H1 (cell line): ENCODE data around the gene PGRMC1. TPM values are rescaled to one million over a fixed set of nuclear protein-coding genes. Genes with fewer than 3 reads are reported as not detected.

Source experiments
- CTCF ChIA-PET: fragments of 300-600 bp; sonication (Branson Sonifier 250); formaldehyde crosslinking; loops from one replicate; lab custom pipeline; 2021; ENCODE audit not compliant: partially characterized antibody; lab: Charles Lee
- POLR2A ChIA-PET: fragments of 300-600 bp; sonication (Branson Sonifier 250); formaldehyde crosslinking; loops from one replicate; lab custom pipeline; 2021; ENCODE audit warnings: inconsistent platforms; ENCODE audit not compliant: partially characterized antibody; lab: Charles Lee
- DNase-seq, 2 experiments: peaks; one replicate each; pipeline versions ENCODE4 v3.0.0 to v3.0.0-alpha.2; 2010 to 2022; ENCODE audit warnings: low spot score in 2 of 2, low read depth in 1 of 2, mixed read lengths in 1 of 2
- FAIRE-seq: peaks from 2 replicates; lab custom pipeline; 2011; peaks lifted over from hg19 to GRCh38; lab: Jason Lieb, UNC
- H2AFZ ChIP-seq: 2 replicates; pipeline ENCODE4 v1.8.1; 2012; ENCODE audit warnings: low read length, inconsistent platforms
- H2AK5ac ChIP-seq: 2 replicates; pipeline ENCODE4 v1.6.1; 2013; ENCODE audit warnings: low read depth, low read length
- H2BK120ac ChIP-seq: replicated peaks from 2 replicates; pipeline ENCODE3; 2013; ENCODE audit warnings: low read depth, low read length, inconsistent platforms
- H2BK12ac ChIP-seq: 2 replicates; pipeline ENCODE4 v1.6.1; 2013; ENCODE audit warnings: low read depth, low read length
- H2BK15ac ChIP-seq: 2 replicates; pipeline ENCODE4 v1.6.1; 2013; ENCODE audit warnings: low read length
- H2BK20ac ChIP-seq: 2 replicates; pipeline ENCODE4 v1.6.1; 2013; ENCODE audit warnings: low read length
- H2BK5ac ChIP-seq: 2 replicates; pipeline ENCODE4 v1.6.1; 2013; ENCODE audit warnings: low read depth, low read length
- H3K14ac ChIP-seq: 2 replicates; pipeline ENCODE4 v1.6.1; 2013; ENCODE audit warnings: inconsistent platforms; ENCODE audit not compliant: insufficient read length
- H3K18ac ChIP-seq: 2 replicates; pipeline ENCODE4 v1.6.1; 2013; ENCODE audit warnings: low read length; ENCODE audit errors: extremely low read depth
- H3K23ac ChIP-seq: 2 replicates; pipeline ENCODE4 v1.6.1; 2013; ENCODE audit warnings: inconsistent platforms; ENCODE audit not compliant: insufficient read length
- H3K23me2 ChIP-seq: 2 replicates; pipeline ENCODE4 v1.6.1; 2013; ENCODE audit warnings: low read depth, low read length
- H3K27ac ChIP-seq: 2 replicates; pipeline ENCODE4 v1.6.1; 2011; ENCODE audit warnings: low read depth, low read length, inconsistent platforms
- H3K27me3 ChIP-seq, 4 experiments: replicated peaks in 1 of 4; 1 replicate in 1 of 4; 2 replicates in 3 of 4; pipeline versions ENCODE4 v1.6.1 to v1.8.1; 2011 to 2013; ENCODE audit warnings: low read length in 3 of 4, mild to moderate bottlenecking in 3 of 4, inconsistent platforms in 2 of 4, mixed read lengths in 2 of 4, moderate library complexity in 1 of 4; ENCODE audit not compliant: control insufficient read depth in 3 of 4, insufficient read depth in 3 of 4; ENCODE audit errors: extremely low read depth in 1 of 4
- H3K36me3 ChIP-seq, 4 experiments: 2 replicates each; pipeline versions ENCODE4 v1.6.1 to v1.8.1; 2011 to 2013; ENCODE audit warnings: mild to moderate bottlenecking in 4 of 4, low read length in 3 of 4, moderate library complexity in 2 of 4, control low read depth in 1 of 4, inconsistent platforms in 1 of 4; ENCODE audit not compliant: insufficient read depth in 4 of 4, control insufficient read depth in 2 of 4
- H3K4ac ChIP-seq: replicated peaks from 2 replicates; pipeline ENCODE3; 2013; ENCODE audit warnings: low read length, low read depth, mixed read lengths, inconsistent platforms; ENCODE audit not compliant: insufficient read length
- H3K4me1 ChIP-seq, 4 experiments: replicated peaks in 1 of 4; 1 replicate in 1 of 4; 2 replicates in 3 of 4; pipeline versions ENCODE4 v1.6.1 to v1.8.1; 2011 to 2013; ENCODE audit warnings: low read length in 3 of 4, inconsistent platforms in 2 of 4, mixed read lengths in 1 of 4; ENCODE audit not compliant: insufficient read depth in 4 of 4, control insufficient read depth in 3 of 4
- H3K4me2 ChIP-seq, 2 experiments: 2 replicates each; pipeline versions ENCODE4 v1.6.1 to v1.8.1; 2011 to 2013; ENCODE audit warnings: low read depth in 2 of 2, low read length in 2 of 2, control low read depth in 1 of 2, inconsistent platforms in 1 of 2, mild to moderate bottlenecking in 1 of 2; ENCODE audit not compliant: insufficient read depth in 1 of 2
- H3K4me3 ChIP-seq, 4 experiments: fragments of 200-600, 300-600 bp in 1 of 4; sonication (generic), shearing (Covaris generic), sonication (Bioruptor Twin) in 1 of 4; 2 replicates each; pipeline versions ENCODE4 v1.5.1 to v1.8.1; 2011 to 2016; ENCODE audit warnings: low read length in 4 of 4, low read depth in 3 of 4, control low read depth in 2 of 4, inconsistent platforms in 2 of 4, mild to moderate bottlenecking in 2 of 4, mixed read lengths in 1 of 4, moderate library complexity in 1 of 4; ENCODE audit not compliant: insufficient read depth in 2 of 4; ENCODE audit errors: extremely low read depth in 1 of 4
- H3K56ac ChIP-seq: replicated peaks from 2 replicates; pipeline ENCODE3; 2013; ENCODE audit warnings: low read depth, mild to moderate bottlenecking, mixed read lengths, low read length, inconsistent platforms; ENCODE audit not compliant: insufficient read length
- H3K79me1 ChIP-seq: 2 replicates; pipeline ENCODE4 v1.6.1; 2013; ENCODE audit warnings: low read depth, low read length, control low read depth
- H3K79me2 ChIP-seq, 2 experiments: 2 replicates each; pipeline versions ENCODE4 v1.6.1 to v1.8.1; 2012 to 2013; ENCODE audit warnings: low read length in 2 of 2, mild to moderate bottlenecking in 2 of 2, inconsistent platforms in 1 of 2; ENCODE audit not compliant: insufficient read depth in 2 of 2, control insufficient read depth in 1 of 2
- H3K9ac ChIP-seq, 4 experiments: replicated peaks in 1 of 4; 1 replicate in 1 of 4; 2 replicates in 3 of 4; pipeline versions ENCODE4 v1.6.1 to v1.8.1; 2011 to 2013; ENCODE audit warnings: low read depth in 3 of 4, low read length in 3 of 4, control low read depth in 2 of 4, mild to moderate bottlenecking in 2 of 4, moderate library complexity in 2 of 4, inconsistent platforms in 1 of 4; ENCODE audit errors: extremely low read depth in 1 of 4
- H3K9me3 ChIP-seq, 2 experiments: 2 replicates each; pipeline versions ENCODE4 v1.6.1 to v1.8.1; 2012 to 2013; ENCODE audit warnings: mild to moderate bottlenecking in 2 of 2, moderate library complexity in 2 of 2, control low read depth in 1 of 2, inconsistent platforms in 1 of 2, low read depth in 1 of 2, low read length in 1 of 2, mixed read lengths in 1 of 2; ENCODE audit not compliant: insufficient read depth in 2 of 2
- H4K20me1 ChIP-seq, 2 experiments: replicated peaks in 1 of 2; 2 replicates each; pipeline versions ENCODE3 to v1.8.1; 2011 to 2013; ENCODE audit warnings: inconsistent platforms in 2 of 2, low read length in 2 of 2, mild to moderate bottlenecking in 1 of 2; ENCODE audit not compliant: insufficient read depth in 2 of 2, control insufficient read depth in 1 of 2
- H4K5ac ChIP-seq: 2 replicates; pipeline ENCODE4 v1.6.1; 2013; ENCODE audit warnings: low read length, low read depth, mixed read lengths, inconsistent platforms; ENCODE audit not compliant: insufficient read length
- H4K8ac ChIP-seq: 2 replicates; pipeline ENCODE4 v1.8.0; 2013; ENCODE audit warnings: mild to moderate bottlenecking, moderate library complexity, low read length, inconsistent platforms; ENCODE audit not compliant: insufficient read depth; ENCODE audit errors: extremely low read depth
- H4K91ac ChIP-seq: replicated peaks from 2 replicates; pipeline ENCODE3; 2013; ENCODE audit warnings: low read length, mixed read lengths, inconsistent platforms; ENCODE audit not compliant: insufficient read length
- CHD2 ChIP-seq: IDR thresholded peaks from 2 replicates; pipeline ENCODE4 v1.6.1; 2012; ENCODE audit warnings: low read length, improper control_type of control experiment
- FOSL1 ChIP-seq: IDR thresholded peaks from 2 replicates; pipeline ENCODE4 v1.6.1; 2011; ENCODE audit warnings: mild to moderate bottlenecking, low read depth, low read length, moderate library complexity; ENCODE audit not compliant: insufficient read depth
- GABPA ChIP-seq: IDR thresholded peaks from 2 replicates; pipeline ENCODE4 v1.6.1; 2011; ENCODE audit warnings: mild to moderate bottlenecking, low read length, moderate library complexity, borderline replicate concordance; ENCODE audit not compliant: insufficient read depth
- HDAC2 ChIP-seq, 2 experiments: fragments of 300-600 bp in 1 of 2; sonication (generic) in 1 of 2; IDR thresholded peaks; 2 replicates each; pipeline ENCODE4 v1.6.1; 2011 to 2012; ENCODE audit warnings: low read depth in 2 of 2, low read length in 2 of 2, mild to moderate bottlenecking in 2 of 2, moderate library complexity in 2 of 2, borderline replicate concordance in 1 of 2, inconsistent platforms in 1 of 2
- JUND ChIP-seq: IDR thresholded peaks from 2 replicates; pipeline ENCODE4 v1.6.1; 2011; ENCODE audit warnings: mild to moderate bottlenecking, improper control_type of control experiment, low read length
- NANOG ChIP-seq: IDR thresholded peaks from 2 replicates; pipeline ENCODE4 v1.6.1; 2011; ENCODE audit warnings: low read length, low read depth, mild to moderate bottlenecking, inconsistent platforms; ENCODE audit not compliant: insufficient read depth, poor library complexity, severe bottlenecking
- RAD21 ChIP-seq, 2 experiments: IDR thresholded peaks in 1 of 2; conservative IDR thresholded peaks in 1 of 2; 2 replicates each; pipeline ENCODE4 v1.6.1; 2011; ENCODE audit warnings: low read depth in 2 of 2, low read length in 2 of 2, improper control_type of control experiment in 1 of 2, inconsistent platforms in 1 of 2, mild to moderate bottlenecking in 1 of 2, moderate library complexity in 1 of 2
- SP1 ChIP-seq: IDR thresholded peaks from 2 replicates; pipeline ENCODE4 v1.6.1; 2011; ENCODE audit warnings: low read depth, low read length
- TEAD4 ChIP-seq: IDR thresholded peaks from 2 replicates; pipeline ENCODE4 v1.6.1; 2012; ENCODE audit warnings: low read depth, low read length, inconsistent platforms, mixed read lengths
- YY1 ChIP-seq: IDR thresholded peaks from 2 replicates; pipeline ENCODE4 v1.6.1; 2011; ENCODE audit warnings: low read depth, mild to moderate bottlenecking, low read length
- WGBS, 2 experiments: shearing (Covaris generic) in 1 of 2; methylation state at CpG; one replicate each; pipeline versions ENCODE4 v1.1.6 to v1.1.7; 2013 to 2015; ENCODE audit warnings: low lambda C conversion rate in 2 of 2, mixed read lengths in 2 of 2, inconsistent platforms in 1 of 2, low coverage in 1 of 2, missing lambda C conversion rate in 1 of 2; ENCODE audit not compliant: insufficient replicate concordance in 2 of 2, insufficient coverage in 1 of 2, insufficient read length in 1 of 2; ENCODE audit errors: extremely low coverage in 1 of 2, missing lambda C conversion rate in 1 of 2; 5-methylcytosine and 5-hydroxymethylcytosine counted together
- polyA plus RNA-seq, 7 experiments: library from polyadenylated mRNA; depleted of rRNA in 3 of 7; stranded (reverse) in 5 of 7; unstranded in 2 of 7; fragments of >200 nt in 5 of 7; fragments of 200-250 nt in 2 of 7; gene quantifications; 1 replicate in 5 of 7; 2 replicates in 1 of 7; 4 replicates in 1 of 7; pipeline versions ENCODE4 v1.2.1 to v1.2.3, GENCODE V29; 2011 to 2013; ENCODE audit warnings: missing spikeins in 2 of 7, mixed read lengths in 2 of 7
- total RNA-seq: library from RNA; stranded (reverse); fragmentation: NEBNext Ultra II Directional; extraction: Animal tissue kit (Norgen Biotek cat#: 25700); gene quantifications from 2 replicates; pipeline ENCODE4 v1.2.1, GENCODE V29; 2021
- TF ChIP-seq, protein P1 (sequence below), 3 experiments: IDR thresholded peaks; 1 replicate in 2 of 3; 2 replicates in 1 of 3; pipeline versions ENCODE4 v1.5.1 to v1.6.1; 2011; ENCODE audit warnings: low read length in 3 of 3, mild to moderate bottlenecking in 3 of 3, inconsistent platforms in 2 of 3, low read depth in 1 of 3, moderate library complexity in 1 of 3; ENCODE audit not compliant: insufficient read depth in 1 of 3; ENCODE audit errors: control extremely low read depth in 1 of 3

PGRMC1 gene
- total and polyA plus RNA-seq, 2 of the 8 experiments (the other 6 are each of a cell fraction or from before 2014, with no cell fraction given): 127 to 248 TPM

DNA sequence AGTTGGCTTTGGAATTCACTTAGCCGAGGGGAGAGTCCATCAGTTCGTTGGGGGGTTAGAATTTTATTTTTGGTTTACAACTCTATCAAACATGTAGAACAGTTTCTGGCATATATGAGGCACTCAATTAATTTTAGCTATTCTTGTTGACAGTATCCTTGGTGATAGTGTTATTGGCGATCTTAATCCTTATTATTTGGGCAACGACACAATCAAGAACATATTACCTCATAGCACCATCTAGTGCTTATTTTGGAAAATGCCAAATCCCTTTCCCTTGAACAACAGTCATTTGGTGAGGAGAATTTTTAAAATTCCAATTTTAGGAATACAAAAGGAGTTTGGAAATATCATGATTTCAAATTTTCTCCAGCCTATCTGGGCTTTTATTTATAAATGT lies 17.9 kb upstream of the PGRMC1 start:
- Histone ChIP-seq H4K5ac (no peak overlapping the region), H3K79me1 (no peaks in the 10 kb centered on the region), H3K14ac (no peak overlapping the region), H3K4ac (no peak overlapping the region), H3K23me2 (no peaks in the 10 kb centered on the region), H3K9me3 (no peaks in the 10 kb centered on the region), H2BK5ac (no peak overlapping the region), H3K56ac (no peak overlapping the region), H4K8ac (no peak overlapping the region), H3K27ac (no peak overlapping the region), H3K36me3 (no peaks in the 10 kb centered on the region), H3K9ac (no peak overlapping the region), H2BK15ac (no peak overlapping the region), H2BK20ac (no peak overlapping the region), H3K23ac (no peak overlapping the region), H2AK5ac (no peak overlapping the region), H3K4me3 (no peak overlapping the region), H2AFZ (no peak overlapping the region), H4K91ac (no peak overlapping the region), H3K27me3 (no peaks in the 10 kb centered on the region), H2BK120ac (no peak overlapping the region), H3K4me2 (no peak overlapping the region), H2BK12ac (no peak overlapping the region), H3K79me2 (no peaks in the 10 kb centered on the region), H3K18ac (no peak overlapping the region), H4K20me1 (no peaks in the 10 kb centered on the region), H3K4me1 (no peaks in the 10 kb centered on the region)
- CTCF ChIA-PET: interaction anchor here (0.7 to 2.6 kb wide), 7 partner anchors 9 to 399 kb away, joined by 3 to 10 read pairs (median 4); no protein-coding TSS in a partner anchor
- DNase-seq (no peak), FAIRE-seq (peak; percentile 87)
- TF ChIP-seq GABPA (no peak), HDAC2 (IDR thresholded peaks at IDR 0.05; ENCODE audit: borderline replicate concordance in 1 of 2, low read depth in 2 of 2, low read length in 2 of 2) (no peak), FOSL1 (no peak), SP1 (no peak), NANOG (no peak), CHD2 (no peak), JUND (no peak), YY1 (no peak), TEAD4 (no peak), RAD21 (IDR thresholded peaks at IDR 0.05 in 1 of 2, conservative IDR thresholded peaks at IDR 0.05 in 1 of 2; ENCODE audit: low read depth in 2 of 2, low read length in 2 of 2) (peak; percentile 42 to 48)
- TF ChIP-seq, protein P1, sequence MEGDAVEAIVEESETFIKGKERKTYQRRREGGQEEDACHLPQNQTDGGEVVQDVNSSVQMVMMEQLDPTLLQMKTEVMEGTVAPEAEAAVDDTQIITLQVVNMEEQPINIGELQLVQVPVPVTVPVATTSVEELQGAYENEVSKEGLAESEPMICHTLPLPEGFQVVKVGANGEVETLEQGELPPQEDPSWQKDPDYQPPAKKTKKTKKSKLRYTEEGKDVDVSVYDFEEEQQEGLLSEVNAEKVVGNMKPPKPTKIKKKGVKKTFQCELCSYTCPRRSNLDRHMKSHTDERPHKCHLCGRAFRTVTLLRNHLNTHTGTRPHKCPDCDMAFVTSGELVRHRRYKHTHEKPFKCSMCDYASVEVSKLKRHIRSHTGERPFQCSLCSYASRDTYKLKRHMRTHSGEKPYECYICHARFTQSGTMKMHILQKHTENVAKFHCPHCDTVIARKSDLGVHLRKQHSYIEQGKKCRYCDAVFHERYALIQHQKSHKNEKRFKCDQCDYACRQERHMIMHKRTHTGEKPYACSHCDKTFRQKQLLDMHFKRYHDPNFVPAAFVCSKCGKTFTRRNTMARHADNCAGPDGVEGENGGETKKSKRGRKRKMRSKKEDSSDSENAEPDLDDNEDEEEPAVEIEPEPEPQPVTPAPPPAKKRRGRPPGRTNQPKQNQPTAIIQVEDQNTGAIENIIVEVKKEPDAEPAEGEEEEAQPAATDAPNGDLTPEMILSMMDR (IDR thresholded peaks at IDR 0.05; ENCODE audit: control extremely low read depth in 1 of 3, insufficient read depth in 1 of 3, low read depth in 1 of 3, low read length in 3 of 3): peak in 2 of 3 experiments; percentile 5 to 34; a peak in 2 of 4 replicates
- 62% methylated on average over 4 of the region's 4 CpGs; no CpG with 5 or more reads in 1 of the 2 experiments for WGBS, 2 experiments
- POLR2A ChIA-PET: no interaction called here
